BE2C (cell line): ENCODE data around the gene DNAI2.

Source experiments
- DNase-seq: peaks from one replicate; pipeline ENCODE4 v3.0.0-alpha.2; 2020
- H3K27me3 ChIP-seq: fragments of 250-450 bp; sonication (Bioruptor Pico); 2 replicates; pipeline ENCODE4 v1.5.1; 2020; ENCODE audit warnings: mild to moderate bottlenecking
- H3K36me3 ChIP-seq: fragments of 250-450 bp; sonication (Bioruptor Pico); 2 replicates; pipeline ENCODE4 v1.5.1; 2020; ENCODE audit warnings: mild to moderate bottlenecking
- H3K4me1 ChIP-seq: fragments of 250-450 bp; sonication (Bioruptor Pico); 2 replicates; pipeline ENCODE4 v1.5.1; 2020
- H3K4me3 ChIP-seq: 2 replicates; pipeline ENCODE4 v1.5.1; 2011; ENCODE audit warnings: low read depth, low read length
- H3K9me3 ChIP-seq: fragments of 250-450 bp; sonication (Bioruptor Pico); 2 replicates; pipeline ENCODE4 v1.5.1; 2020
- CTCF ChIP-seq: IDR thresholded peaks from 2 replicates; pipeline ENCODE4 v1.5.1; 2012; ENCODE audit warnings: mild to moderate bottlenecking, low read depth, low read length

Gene DNAI2

GRCh38 chr17:74292495-74292894, 18.5 kb downstream of the DNAI2 start:
- H3K36me3 ChIP-seq, result no peaks in the 10 kb centered on the region
- H3K27me3 ChIP-seq, result no peaks in the 10 kb centered on the region
- no peaks in the 10 kb centered on the region for H3K9me3 ChIP-seq

GRCh38 chr17:74295625-74296547, 21.9 kb downstream of the DNAI2 start:
- DNase-seq, result no peak
- no peak for TF ChIP-seq CTCF

More at GRCh38 chr17:74292495-74292894, 18.5 kb downstream of the DNAI2 start:
- no peak for TF ChIP-seq CTCF
- peaks cover 6% of the 10 kb centered on the region for H3K4me1 ChIP-seq
- H3K4me3 ChIP-seq, result no peak overlapping the region
- no peak for DNase-seq

GRCh38 chr17:74296548-74296936, 22.5 kb downstream of the DNAI2 start:
- Histone ChIP-seq H3K4me3 (no peak overlapping the region), H3K9me3 (no peaks in the 10 kb centered on the region), H3K36me3 (no peaks in the 10 kb centered on the region), H3K27me3 (no peaks in the 10 kb centered on the region), H3K4me1 (peaks cover 6% of the 10 kb centered on the region)
- peak; percentile 68 for DNase-seq
- TF ChIP-seq CTCF, result peak; percentile 82

More at GRCh38 chr17:74295625-74296547, 21.9 kb downstream of the DNAI2 start:
- H3K4me1 ChIP-seq, result peaks cover 6% of the 10 kb centered on the region
- H3K4me3 ChIP-seq, result no peak overlapping the region
- H3K36me3 ChIP-seq, result no peaks in the 10 kb centered on the region
- no peaks in the 10 kb centered on the region for H3K27me3 ChIP-seq
- H3K9me3 ChIP-seq, result no peaks in the 10 kb centered on the region

- no peak for DNase-seq
- H3K4me1 ChIP-seq, result peaks cover 6% of the 10 kb centered on the region
- no peak for TF ChIP-seq CTCF
Observed at GRCh38 chr17:74297941-74298340, 23.9 kb downstream of the DNAI2 start.

GRCh38 chr17:74298778-74299177, 24.7 kb downstream of the DNAI2 start:
- TF ChIP-seq CTCF, result no peak
- no peaks in the 10 kb centered on the region for H3K36me3 ChIP-seq
- H3K4me1 ChIP-seq, result peaks cover 6% of the 10 kb centered on the region
- no peak for DNase-seq
- H3K27me3 ChIP-seq, result no peaks in the 10 kb centered on the region
- no peak overlapping the region for H3K4me3 ChIP-seq
- H3K9me3 ChIP-seq, result no peaks in the 10 kb centered on the region

More at GRCh38 chr17:74297941-74298340, 23.9 kb downstream of the DNAI2 start:
- no peaks in the 10 kb centered on the region for H3K27me3 ChIP-seq
- no peaks in the 10 kb centered on the region for H3K36me3 ChIP-seq
- no peak overlapping the region for H3K4me3 ChIP-seq
- no peaks in the 10 kb centered on the region for H3K9me3 ChIP-seq
